Measurements from ENCODE around the gene CCPG1. TPM values are rescaled to one million over a fixed set of nuclear protein-coding genes. Genes with fewer than 3 reads are reported as not detected.

The CCPG1 gene
- total and polyA plus RNA-seq, 2 of the 13 experiments (the other 11 are each of a cell fraction or from before 2014, with no cell fraction given), result 16.1 to 19.5 TPM

GRCh38 chr15:55318588-55319494 lies 89.3 kb downstream of the CCPG1 start, which contains the start of the genes PIGB and PIGBOS1 (continued):
- TF ChIP-seq MAFK (conservative IDR thresholded peaks at IDR 0.05 in 1 of 2, IDR thresholded peaks at IDR 0.05 in 1 of 2; ENCODE audit: low read length in 2 of 2), result no peak
- TF ChIP-seq ZNF639 (CRISPR knock-in tag; conservative IDR thresholded peaks at IDR 0.05), result peak; percentile 92
- peak; percentile 65; the same call in 1 of the 2 replicates for TF ChIP-seq ZNF552 (CRISPR knock-in tag; IDR thresholded peaks at IDR 0.05; ENCODE audit: borderline replicate concordance)
- TF ChIP-seq ZNF34 (CRISPR knock-in tag; IDR thresholded peaks at IDR 0.05; ENCODE audit: borderline replicate concordance), result peak; percentile 95; the same call in 1 of the 2 replicates
- no peak for TF ChIP-seq TFAP4 (IDR thresholded peaks at IDR 0.05; ENCODE audit: borderline replicate concordance, low read depth)
- TF ChIP-seq KMT2B (CRISPR knock-in tag; IDR thresholded peaks at IDR 0.05), result peak; percentile 99
- TF ChIP-seq RFX3 (CRISPR knock-in tag; IDR thresholded peaks at IDR 0.05), result no peak; the same call in 1 of the 2 replicates
- TF ChIP-seq MAF1 (CRISPR knock-in tag; IDR thresholded peaks at IDR 0.05; ENCODE audit: borderline replicate concordance), result 0 out of 2 replicates have a peak, but pooled peaks have one; percentile 17
- TF ChIP-seq ZNF337 (CRISPR knock-in tag; IDR thresholded peaks at IDR 0.05; ENCODE audit: borderline replicate concordance, low read depth), result 0 out of 2 replicates have a peak, but pooled peaks have one; percentile 42
- TF ChIP-seq KAT2B (IDR thresholded peaks at IDR 0.05; ENCODE audit: borderline replicate concordance, low read depth, low read length), result no peak
- peak; percentile 65; the same call in 1 of the 2 replicates for TF ChIP-seq ZNF605 (CRISPR knock-in tag; IDR thresholded peaks at IDR 0.05)
- TF ChIP-seq SETDB1 (CRISPR knock-in tag; IDR thresholded peaks at IDR 0.05; ENCODE audit: borderline replicate concordance), result no peak
- TF ChIP-seq SP4 (CRISPR knock-in tag; IDR thresholded peaks at IDR 0.05), result peak; percentile 21; the same call in 1 of the 2 replicates
- TF ChIP-seq, protein P1, sequence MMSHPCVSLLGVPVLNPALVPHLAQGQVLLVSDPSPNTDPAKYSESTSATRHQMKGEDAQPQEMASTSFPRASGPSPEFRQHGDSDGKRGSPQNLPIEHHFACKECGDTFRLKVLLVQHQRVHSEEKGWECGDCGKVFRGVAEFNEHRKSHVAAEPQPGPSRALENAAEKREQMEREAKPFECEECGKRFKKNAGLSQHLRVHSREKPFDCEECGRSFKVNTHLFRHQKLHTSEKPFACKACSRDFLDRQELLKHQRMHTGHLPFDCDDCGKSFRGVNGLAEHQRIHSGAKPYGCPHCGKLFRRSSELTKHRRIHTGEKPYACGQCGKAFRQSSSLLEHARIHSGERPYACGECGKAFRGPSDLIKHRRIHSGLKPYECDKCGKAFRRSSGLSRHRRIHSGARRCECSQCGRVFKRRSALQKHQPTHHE (CRISPR knock-in tag; IDR thresholded peaks at IDR 0.05; ENCODE audit: borderline replicate concordance), result no peak; the same call in none of the 2 replicates
- TF ChIP-seq, protein P2, sequence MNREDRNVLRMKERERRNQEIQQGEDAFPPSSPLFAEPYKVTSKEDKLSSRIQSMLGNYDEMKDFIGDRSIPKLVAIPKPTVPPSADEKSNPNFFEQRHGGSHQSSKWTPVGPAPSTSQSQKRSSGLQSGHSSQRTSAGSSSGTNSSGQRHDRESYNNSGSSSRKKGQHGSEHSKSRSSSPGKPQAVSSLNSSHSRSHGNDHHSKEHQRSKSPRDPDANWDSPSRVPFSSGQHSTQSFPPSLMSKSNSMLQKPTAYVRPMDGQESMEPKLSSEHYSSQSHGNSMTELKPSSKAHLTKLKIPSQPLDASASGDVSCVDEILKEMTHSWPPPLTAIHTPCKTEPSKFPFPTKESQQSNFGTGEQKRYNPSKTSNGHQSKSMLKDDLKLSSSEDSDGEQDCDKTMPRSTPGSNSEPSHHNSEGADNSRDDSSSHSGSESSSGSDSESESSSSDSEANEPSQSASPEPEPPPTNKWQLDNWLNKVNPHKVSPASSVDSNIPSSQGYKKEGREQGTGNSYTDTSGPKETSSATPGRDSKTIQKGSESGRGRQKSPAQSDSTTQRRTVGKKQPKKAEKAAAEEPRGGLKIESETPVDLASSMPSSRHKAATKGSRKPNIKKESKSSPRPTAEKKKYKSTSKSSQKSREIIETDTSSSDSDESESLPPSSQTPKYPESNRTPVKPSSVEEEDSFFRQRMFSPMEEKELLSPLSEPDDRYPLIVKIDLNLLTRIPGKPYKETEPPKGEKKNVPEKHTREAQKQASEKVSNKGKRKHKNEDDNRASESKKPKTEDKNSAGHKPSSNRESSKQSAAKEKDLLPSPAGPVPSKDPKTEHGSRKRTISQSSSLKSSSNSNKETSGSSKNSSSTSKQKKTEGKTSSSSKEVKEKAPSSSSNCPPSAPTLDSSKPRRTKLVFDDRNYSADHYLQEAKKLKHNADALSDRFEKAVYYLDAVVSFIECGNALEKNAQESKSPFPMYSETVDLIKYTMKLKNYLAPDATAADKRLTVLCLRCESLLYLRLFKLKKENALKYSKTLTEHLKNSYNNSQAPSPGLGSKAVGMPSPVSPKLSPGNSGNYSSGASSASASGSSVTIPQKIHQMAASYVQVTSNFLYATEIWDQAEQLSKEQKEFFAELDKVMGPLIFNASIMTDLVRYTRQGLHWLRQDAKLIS (CRISPR knock-in tag; IDR thresholded peaks at IDR 0.05), result no peak
- TF ChIP-seq MYNN (CRISPR knock-in tag; IDR thresholded peaks at IDR 0.05; ENCODE audit: low read depth), result 0 out of 2 replicates have a peak, but pooled peaks have one; percentile 44
- TF ChIP-seq, protein P3, sequence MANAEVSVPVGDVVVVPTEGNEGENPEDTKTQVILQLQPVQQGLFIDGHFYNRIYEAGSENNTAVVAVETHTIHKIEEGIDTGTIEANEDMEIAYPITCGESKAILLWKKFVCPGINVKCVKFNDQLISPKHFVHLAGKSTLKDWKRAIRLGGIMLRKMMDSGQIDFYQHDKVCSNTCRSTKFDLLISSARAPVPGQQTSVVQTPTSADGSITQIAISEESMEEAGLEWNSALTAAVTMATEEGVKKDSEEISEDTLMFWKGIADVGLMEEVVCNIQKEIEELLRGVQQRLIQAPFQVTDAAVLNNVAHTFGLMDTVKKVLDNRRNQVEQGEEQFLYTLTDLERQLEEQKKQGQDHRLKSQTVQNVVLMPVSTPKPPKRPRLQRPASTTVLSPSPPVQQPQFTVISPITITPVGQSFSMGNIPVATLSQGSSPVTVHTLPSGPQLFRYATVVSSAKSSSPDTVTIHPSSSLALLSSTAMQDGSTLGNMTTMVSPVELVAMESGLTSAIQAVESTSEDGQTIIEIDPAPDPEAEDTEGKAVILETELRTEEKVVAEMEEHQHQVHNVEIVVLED (CRISPR knock-in tag; IDR thresholded peaks at IDR 0.05; ENCODE audit: borderline replicate concordance), result peak; percentile 80
- TF ChIP-seq ASH2L (IDR thresholded peaks at IDR 0.05; ENCODE audit: insufficient read length, low read depth, low read length), result peak; percentile 97

All from HepG2 (cell line).